ENCODE measurements around the gene APBA2.

Gene APBA2

GRCh38 chr15:28961391-28961790 lies 75.6 kb downstream of the APBA2 start:
- DNase-seq: no peak

DNA sequence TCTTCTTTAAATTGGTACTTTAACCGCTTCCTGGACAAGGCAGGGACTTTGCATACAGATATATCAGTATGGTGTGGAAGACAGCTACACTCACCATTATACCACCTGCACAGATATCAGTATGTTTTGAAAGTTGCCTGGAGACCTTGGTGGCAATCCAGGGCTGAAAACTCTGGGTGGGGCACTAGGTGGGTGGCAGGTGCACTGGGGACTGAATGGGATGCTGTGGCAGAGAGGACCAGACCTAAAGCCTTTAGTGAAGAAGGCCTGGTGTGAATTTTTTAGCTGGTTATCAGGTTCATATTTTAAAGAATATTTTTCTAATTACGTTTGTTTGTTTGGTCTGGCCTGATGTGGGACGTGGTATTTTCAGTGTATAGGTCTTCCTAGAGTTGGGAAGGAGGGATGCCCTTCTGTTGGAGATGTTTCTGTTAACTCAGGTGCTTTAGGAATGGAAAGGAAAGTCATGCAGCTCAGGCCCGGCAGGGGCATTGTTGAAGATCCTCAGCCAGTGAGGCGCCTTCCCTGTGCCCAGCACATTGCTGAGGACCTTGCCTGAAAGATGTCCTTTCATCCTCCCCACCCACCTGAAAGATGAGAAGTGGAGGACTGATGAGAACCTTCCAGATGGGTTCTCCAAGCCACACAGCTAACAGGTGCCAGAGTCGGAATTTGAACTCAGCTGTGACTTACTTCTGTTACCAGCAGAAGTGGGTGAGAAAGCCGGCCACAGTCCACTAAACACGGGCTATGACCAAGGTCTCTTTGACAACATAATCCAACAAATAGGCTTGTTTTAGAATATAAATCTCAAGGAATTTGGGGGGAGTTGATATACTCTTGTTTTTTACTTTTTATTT lies 77.3 kb downstream of the APBA2 start:
- DNase-seq: no peak

GRCh38 chr15:28963711-28964081 lies 77.9 kb downstream of the APBA2 start:
- no peak for DNase-seq

- no peak for DNase-seq
These were observed 78.3 kb downstream of the APBA2 start for GRCh38 chr15:28964098-28964497.

- DNase-seq: no peak
These were observed 81.3 kb downstream of the APBA2 start for GRCh38 chr15:28967066-28967465.

DNA sequence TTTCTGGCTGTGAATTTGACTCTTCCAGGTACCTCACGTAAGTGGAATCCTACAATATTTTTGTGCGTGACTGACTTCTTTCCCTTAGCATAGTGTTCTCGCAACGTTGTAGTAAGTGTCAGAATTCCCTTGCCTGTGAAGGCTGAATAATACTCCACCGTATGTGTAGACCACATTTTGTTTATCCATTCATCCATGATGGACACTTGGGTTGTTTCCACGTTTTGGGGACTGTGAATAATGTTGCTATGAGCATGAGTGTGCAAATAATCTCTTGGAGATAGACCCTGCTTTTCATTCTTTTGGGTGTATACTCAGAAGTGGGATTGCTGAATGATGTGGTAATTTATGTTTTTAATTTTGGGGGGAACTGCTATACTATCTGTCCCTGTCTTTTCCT lies 82.2 kb downstream of the APBA2 start:
- DNase-seq: no peak

GRCh38 chr15:28969511-28970085 lies 83.8 kb downstream of the APBA2 start:
- no peak for DNase-seq

DNA sequence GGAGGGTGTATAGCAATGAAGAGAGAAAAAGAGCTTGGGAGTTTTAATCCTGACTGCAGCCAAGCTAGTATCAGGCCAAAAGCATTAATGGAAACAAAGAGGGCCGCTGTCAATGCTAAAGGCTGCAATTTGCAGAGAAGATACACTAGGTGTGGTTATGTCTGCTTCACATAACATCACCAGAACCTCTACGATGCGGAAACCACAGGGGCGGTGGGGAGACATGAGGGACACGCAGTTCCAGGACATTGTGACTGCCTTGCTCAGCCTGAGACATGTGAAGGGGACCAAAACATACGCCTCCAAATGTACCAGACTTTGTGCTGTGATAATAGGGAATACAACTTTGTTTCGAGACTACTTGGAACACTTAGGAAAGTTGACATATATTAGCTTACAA lies 88.4 kb downstream of the APBA2 start:
- no peak for DNase-seq

DNA sequence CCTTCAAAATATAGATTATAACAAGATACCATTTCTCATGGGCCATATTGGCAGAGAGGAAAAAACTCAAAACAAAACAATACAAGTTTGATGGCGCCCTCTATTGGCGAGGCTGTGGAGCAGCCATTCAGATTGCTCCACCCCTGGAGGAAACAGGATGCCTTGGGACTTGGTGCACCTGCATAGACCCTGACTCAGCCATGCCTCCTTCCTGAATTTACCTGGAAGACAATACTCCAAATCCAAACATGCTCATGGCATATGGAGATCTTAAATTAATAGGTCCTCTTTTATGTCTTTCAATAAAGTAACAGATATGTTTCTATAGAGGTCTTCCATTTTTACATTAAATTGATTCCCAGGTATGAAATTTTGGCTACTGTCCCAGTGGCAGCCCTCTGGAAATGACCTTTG lies 90.0 kb downstream of the APBA2 start:
- peak; percentile 47 for DNase-seq

- DNase-seq: no peak
These were observed 91.7 kb downstream of the APBA2 start for GRCh38 chr15:28977377-28978010.

GRCh38 chr15:28978011-28978378 lies 92.2 kb downstream of the APBA2 start:
- DNase-seq: no peak

DNA sequence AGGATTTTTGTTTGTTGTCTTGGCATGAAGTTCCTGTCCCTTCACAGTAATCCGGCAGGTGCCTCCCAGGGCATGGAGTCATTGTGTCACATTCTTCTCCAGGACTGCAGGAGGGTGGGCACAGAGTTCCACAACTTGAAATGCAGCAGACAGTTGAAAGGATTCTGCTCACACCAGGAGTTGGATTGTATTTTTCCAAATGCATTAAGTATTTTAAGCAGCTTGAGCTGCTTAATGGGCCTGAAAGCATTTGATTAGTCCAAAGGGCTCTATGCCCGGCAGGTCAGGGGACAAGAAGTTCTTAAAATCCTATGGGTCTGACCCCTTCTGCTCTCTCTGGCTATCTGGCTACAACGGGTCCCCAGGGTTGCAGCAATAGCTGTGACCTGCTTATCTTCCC lies 92.9 kb downstream of the APBA2 start:
- no peak for DNase-seq

- no peak for DNase-seq
These were observed 93.6 kb downstream of the APBA2 start for GRCh38 chr15:28979208-28979841.

DNA sequence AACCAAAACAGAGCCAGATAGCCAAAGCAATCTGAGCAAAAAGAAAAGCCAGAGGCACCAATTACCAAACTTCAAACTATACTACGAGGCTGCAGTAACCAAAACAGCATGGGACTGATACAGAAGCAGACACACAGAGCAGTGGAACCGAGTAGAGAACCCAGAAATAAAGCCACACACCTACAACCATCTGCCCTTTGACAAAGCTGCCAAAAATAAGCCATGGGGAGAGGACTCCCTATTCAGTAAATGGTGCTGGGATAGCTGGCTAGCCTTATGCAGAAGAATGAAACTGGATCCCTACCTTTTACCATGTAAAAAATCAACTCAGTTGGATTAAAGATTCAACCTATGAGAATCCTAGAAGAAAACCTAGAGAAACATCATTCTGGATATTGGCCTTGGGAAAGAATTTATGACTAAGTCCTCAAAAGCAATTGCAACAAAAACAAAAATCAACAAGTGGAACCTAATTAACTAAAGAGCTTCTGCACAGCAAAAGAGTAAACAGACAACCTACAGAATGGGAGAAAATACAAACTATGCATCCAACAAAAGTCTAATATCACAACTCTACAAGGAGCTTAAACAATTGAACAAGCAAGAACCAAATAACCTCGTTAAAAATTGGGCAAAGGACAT lies 95.1 kb downstream of the APBA2 start:
- DNase-seq: no peak

DNA sequence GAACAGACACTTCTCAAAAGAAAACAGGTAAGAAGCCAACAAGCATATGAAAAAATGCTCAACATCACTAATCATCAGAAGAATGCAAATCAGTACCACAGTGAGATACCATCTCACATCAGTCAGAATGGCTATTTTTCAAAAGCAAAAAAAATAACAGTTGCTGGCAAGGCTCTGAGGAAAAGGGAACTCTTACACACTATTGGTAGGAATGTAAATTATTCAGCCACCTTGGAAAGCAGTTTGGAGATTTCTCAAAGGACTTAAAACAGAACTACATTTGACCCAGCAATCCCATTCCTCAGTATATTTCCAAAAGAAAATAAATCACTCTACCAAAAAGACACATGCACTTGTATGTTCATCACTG lies 95.6 kb downstream of the APBA2 start:
- DNase-seq: no peak

DNA sequence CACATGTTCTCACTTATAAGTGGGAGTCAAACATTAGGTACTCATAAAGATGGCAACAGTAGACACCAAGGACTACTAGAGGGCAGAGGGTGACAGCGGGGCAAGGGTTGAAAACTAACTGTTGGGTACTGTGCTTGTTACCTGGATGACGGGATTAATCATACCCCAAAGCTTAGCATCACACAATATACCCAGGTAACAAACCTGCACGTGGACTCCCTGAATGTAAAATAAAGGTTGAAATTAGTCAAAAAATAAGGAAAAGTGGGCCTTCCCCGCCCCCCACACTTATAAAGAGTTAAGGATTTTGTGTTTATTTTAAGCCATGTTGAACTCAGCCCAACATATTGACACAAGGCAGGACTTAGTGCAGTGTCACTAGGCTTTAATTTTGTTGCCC lies 96.1 kb downstream of the APBA2 start:
- no peak for DNase-seq

DNA sequence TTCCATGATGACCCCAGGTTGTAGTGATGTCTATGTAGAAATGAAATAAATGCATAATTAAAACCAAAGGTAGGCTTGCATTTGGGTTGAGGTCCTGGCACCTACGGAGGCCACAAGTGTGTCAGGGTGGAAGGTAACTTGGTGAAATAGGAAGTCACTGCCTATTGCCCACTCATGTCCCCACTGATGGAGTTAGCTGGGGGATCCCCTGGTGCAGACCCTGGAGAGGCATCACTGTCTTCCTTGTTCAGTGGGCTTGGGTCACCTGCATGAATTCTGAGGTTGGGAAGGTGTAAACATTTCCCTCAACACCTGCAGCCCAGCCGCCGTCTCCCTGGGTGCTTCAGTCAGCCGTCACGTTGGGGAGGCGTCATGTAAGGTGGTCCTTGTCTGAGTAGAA lies 97.1 kb downstream of the APBA2 start:
- DNase-seq: no peak

DNA sequence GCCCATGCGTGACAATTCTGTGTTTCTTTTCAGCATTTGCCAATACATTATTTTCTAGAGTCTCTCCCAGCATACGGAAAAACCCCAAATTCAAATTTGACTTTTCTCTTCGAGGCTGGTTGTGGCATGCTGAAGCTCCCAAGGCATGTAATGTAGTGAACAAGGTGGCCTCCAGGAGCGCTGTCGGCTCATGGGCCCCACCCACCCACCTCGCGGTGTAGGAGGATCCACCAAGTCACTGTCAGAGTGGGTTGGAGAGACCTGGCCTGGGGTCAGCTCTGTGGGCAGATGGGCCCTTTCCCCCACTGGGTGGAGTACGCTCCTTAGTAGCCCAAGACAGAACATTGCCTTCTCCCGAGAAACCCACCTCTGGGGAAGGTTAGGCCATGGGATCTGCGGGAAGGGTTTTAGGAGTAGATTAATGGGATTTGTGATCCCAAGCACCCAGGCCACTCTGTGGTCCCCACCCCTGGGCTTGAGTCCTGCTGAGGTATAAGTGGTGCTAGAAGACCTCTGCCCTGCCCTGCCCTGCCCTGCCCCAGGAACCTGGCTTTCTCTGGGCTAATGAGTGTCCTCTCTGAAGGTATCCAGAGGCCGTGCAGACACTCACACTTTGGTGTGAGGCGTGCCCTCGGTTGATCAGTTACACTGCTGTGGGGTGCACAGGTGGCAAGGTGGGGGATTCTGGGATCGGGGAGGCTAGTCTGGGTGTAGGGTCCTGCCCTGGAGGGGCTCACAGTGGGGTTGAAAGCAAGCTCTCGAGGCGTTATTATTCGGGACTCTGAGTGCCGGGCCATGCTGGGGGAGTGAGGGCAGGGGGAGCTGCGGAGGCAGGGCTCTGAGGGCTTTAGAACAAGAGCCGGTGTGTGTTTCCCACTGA lies 97.9 kb downstream of the APBA2 start:
- no peak for DNase-seq

GRCh38 chr15:28984421-28985315 lies 98.9 kb downstream of the APBA2 start:
- no peak for DNase-seq

GRCh38 chr15:28985316-28985645 lies 99.5 kb downstream of the APBA2 start:
- no peak for DNase-seq

DNA sequence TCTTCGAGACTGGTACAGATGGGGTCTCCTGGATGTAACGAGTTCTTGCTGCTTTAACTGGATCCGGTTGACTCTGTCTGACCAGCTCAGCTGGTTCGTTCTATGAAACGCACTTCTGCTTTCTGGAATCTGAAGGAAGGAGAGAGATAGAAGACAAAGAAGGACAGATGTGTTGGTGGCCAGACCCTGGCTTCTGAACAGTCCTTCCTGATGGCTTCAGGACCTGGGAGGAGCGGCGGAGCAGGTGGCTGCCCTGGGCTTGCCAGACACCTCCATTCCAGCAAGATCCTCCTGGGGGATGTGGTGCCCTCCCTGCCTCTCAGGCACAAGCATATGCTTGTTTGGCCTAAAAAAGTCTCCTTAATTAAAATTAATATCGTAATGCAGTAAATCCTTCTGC lies 99.9 kb downstream of the APBA2 start:
- DNase-seq: no peak

Measured in stimulated activated naive CD4-positive, alpha-beta T cell treated with Interleukin-2 at 50 U/mL for 16 hours (primary cell).